Keratinocyte (primary cell): Measurements from ENCODE around the gene CEMIP2.

ENCODE experiments used
- EZH2 ChIP-seq: IDR thresholded peaks from one replicate; pipeline ENCODE4 v1.6.1; 2012; ENCODE audit warnings: inconsistent platforms, mild to moderate bottlenecking, low read length, moderate library complexity
- TF ChIP-seq, protein P1 (sequence below), 3 experiments: IDR thresholded peaks in 1 of 3; conservative IDR thresholded peaks in 1 of 3; optimal IDR thresholded peaks in 1 of 3; 2 replicates in 2 of 3; 3 replicates in 1 of 3; pipeline versions ENCODE3 to v1.5.1; 2011; ENCODE audit warnings: low read length in 3 of 3, mild to moderate bottlenecking in 3 of 3, moderate library complexity in 2 of 3, control low read depth in 1 of 3, inconsistent platforms in 1 of 3; ENCODE audit not compliant: insufficient read depth in 2 of 3; ENCODE audit errors: extremely low read depth in 1 of 3

DNA sequence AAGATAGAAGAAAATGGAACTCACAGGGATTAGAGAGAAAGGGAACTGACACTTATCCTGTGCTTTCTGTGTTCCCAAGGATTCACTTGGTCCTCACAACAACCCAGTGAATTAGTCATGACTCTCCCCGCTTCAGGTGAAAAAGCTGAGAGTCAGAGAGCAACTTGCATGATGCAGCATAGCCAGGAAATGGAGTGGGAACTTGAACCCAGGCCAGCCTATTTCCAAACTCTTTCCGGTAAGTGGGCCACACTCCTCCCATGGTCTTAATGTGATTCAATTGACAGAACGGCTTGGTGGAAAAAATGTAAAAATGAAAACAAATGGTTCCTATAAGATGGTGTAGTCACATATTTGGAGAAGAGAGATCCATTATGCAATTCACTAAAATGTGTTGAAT lies 45.9 kb upstream of the CEMIP2 start:
- TF ChIP-seq, protein P1, sequence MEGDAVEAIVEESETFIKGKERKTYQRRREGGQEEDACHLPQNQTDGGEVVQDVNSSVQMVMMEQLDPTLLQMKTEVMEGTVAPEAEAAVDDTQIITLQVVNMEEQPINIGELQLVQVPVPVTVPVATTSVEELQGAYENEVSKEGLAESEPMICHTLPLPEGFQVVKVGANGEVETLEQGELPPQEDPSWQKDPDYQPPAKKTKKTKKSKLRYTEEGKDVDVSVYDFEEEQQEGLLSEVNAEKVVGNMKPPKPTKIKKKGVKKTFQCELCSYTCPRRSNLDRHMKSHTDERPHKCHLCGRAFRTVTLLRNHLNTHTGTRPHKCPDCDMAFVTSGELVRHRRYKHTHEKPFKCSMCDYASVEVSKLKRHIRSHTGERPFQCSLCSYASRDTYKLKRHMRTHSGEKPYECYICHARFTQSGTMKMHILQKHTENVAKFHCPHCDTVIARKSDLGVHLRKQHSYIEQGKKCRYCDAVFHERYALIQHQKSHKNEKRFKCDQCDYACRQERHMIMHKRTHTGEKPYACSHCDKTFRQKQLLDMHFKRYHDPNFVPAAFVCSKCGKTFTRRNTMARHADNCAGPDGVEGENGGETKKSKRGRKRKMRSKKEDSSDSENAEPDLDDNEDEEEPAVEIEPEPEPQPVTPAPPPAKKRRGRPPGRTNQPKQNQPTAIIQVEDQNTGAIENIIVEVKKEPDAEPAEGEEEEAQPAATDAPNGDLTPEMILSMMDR (optimal IDR thresholded peaks at IDR 0.05 in 1 of 3, IDR thresholded peaks at IDR 0.05 in 1 of 3, conservative IDR thresholded peaks at IDR 0.05 in 1 of 3; ENCODE audit: extremely low read depth in 1 of 3, insufficient read depth in 2 of 3, low read length in 3 of 3): no peak
- TF ChIP-seq EZH2: no peak
